Brain pericyte (primary cell): ENCODE results near the gene CNNM1.

Experiments used
- DNase-seq: peaks from one replicate; pipeline ENCODE4 v3.0.0-alpha.2; 2012; ENCODE audit warnings: low read depth, low spot score

CNNM1 gene

GRCh38 chr10:99329304-99329553 is at the start of gene CNNM1:
TSS of gene CNNM1 (plus strand) at chr10:99329356. CDS start at chr10:99329388, 32 bp downstream.
- DNase-seq: no peak

- DNase-seq: no peak
Observed at GRCh38 chr10:99279626-99280111, 49.5 kb upstream of the CNNM1 start.

GRCh38 chr10:99280472-99280871 is 48.7 kb upstream of the CNNM1 start:
- DNase-seq: no peak

GRCh38 chr10:99285881-99286280 is 43.3 kb upstream of the CNNM1 start:
- no peak for DNase-seq

- no peak for DNase-seq
Observed at GRCh38 chr10:99290306-99290705, 38.9 kb upstream of the CNNM1 start.

- no peak for DNase-seq
Observed at GRCh38 chr10:99292159-99292558, 37.0 kb upstream of the CNNM1 start.

GRCh38 chr10:99296605-99297004 is 32.6 kb upstream of the CNNM1 start:
- DNase-seq: no peak

GRCh38 chr10:99297033-99297432 is 32.1 kb upstream of the CNNM1 start:
- DNase-seq: no peak

GRCh38 chr10:99303899-99304861 is 25.0 kb upstream of the CNNM1 start:
- DNase-seq: no peak

- no peak for DNase-seq
Observed at GRCh38 chr10:99304862-99305229, 24.3 kb upstream of the CNNM1 start.

GRCh38 chr10:99312501-99312900 is 16.7 kb upstream of the CNNM1 start:
- DNase-seq: no peak

GRCh38 chr10:99315853-99316252 is 13.3 kb upstream of the CNNM1 start:
- DNase-seq: no peak

- DNase-seq: no peak
Observed at GRCh38 chr10:99316374-99316773, 12.8 kb upstream of the CNNM1 start.

GRCh38 chr10:99318048-99318447 is 11.1 kb upstream of the CNNM1 start:
- no peak for DNase-seq

- DNase-seq: no peak
Observed at GRCh38 chr10:99318475-99318874, 10.7 kb upstream of the CNNM1 start.

GRCh38 chr10:99325281-99325680 is 3.9 kb upstream of the CNNM1 start:
- DNase-seq: no peak

- no peak for DNase-seq
Observed at GRCh38 chr10:99326871-99327270, 2.3 kb upstream of the CNNM1 start.

- no peak for DNase-seq
Observed at GRCh38 chr10:99328579-99329303, 415 bp upstream of the CNNM1 start.

- DNase-seq: no peak
Observed at GRCh38 chr10:99329554-99330346, 594 bp downstream of the CNNM1 start.

- DNase-seq: no peak
Observed at GRCh38 chr10:99330347-99330924, 1.3 kb downstream of the CNNM1 start.

GRCh38 chr10:99331207-99331803 is 2.1 kb downstream of the CNNM1 start:
- DNase-seq: no peak
